ENCODE measurements around the gene KCNK5. TPM values are rescaled to one million over a fixed set of nuclear protein-coding genes. Genes with fewer than 3 reads are reported as not detected.

Gene KCNK5
- total and polyA plus RNA-seq, 4 donors, result 6.0 to 22.0 (median 16.1) TPM

DNA sequence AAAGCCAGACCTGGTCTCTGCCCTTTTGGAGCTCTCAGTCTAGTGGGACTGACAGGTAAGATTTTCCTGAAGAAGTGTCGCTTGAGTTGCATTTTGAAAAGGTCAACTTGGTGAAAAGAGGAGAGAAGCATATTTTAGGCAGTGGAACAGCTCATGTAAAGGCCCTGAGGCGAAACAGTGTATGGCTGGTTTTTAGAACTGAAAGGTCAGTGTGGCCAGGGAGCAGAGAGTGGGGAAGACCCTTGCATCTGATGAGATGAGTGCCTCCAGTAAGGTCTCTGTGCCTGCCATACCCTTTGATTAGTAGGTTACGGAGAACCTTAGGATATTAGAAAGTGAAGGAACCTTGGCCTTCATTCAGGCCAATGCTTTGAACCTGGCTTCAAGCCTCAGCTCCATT lies 58.4 kb downstream of the KCNK5 start:
- H3K27ac ChIP-seq (ENCODE audit: low read depth in 1 of 2, low read length in 1 of 2), result no peak overlapping the region
- ATAC-seq (ENCODE audit: insufficient read depth, low FRiP score) (no peak), DNase-seq (no peak)
- peaks cover 0 to 3% (median 0%) of the 10 kb centered on the region in 3 donors for H3K27me3 ChIP-seq (ENCODE audit: control insufficient read depth in 3 of 3, insufficient read depth in 3 of 3, low read length in 2 of 3)
- no peak overlapping the region for H3K9ac ChIP-seq (ENCODE audit: insufficient read depth in 1 of 2, low read length in 2 of 2)
- WGBS, 2 donors, result 95 to 96% methylated on average over 3 of the region's 3 CpGs
- no peaks in the 10 kb centered on the region for H3K36me3 ChIP-seq (ENCODE audit: control insufficient read depth in 4 of 4, insufficient read depth in 4 of 4, low read length in 4 of 4)
- H3K4me1 ChIP-seq (ENCODE audit: control insufficient read depth in 5 of 5, insufficient read depth in 5 of 5, low read length in 5 of 5), result peaks cover 0 to 8% (median 2%) of the 10 kb centered on the region in 5 donors
- H3K9me3 ChIP-seq (ENCODE audit: control insufficient read depth in 4 of 4, insufficient read depth in 3 of 4, low read length in 3 of 4), result peaks cover 0 to 6% (median 2%) of the 10 kb centered on the region in 4 donors
- TF ChIP-seq, protein P1, sequence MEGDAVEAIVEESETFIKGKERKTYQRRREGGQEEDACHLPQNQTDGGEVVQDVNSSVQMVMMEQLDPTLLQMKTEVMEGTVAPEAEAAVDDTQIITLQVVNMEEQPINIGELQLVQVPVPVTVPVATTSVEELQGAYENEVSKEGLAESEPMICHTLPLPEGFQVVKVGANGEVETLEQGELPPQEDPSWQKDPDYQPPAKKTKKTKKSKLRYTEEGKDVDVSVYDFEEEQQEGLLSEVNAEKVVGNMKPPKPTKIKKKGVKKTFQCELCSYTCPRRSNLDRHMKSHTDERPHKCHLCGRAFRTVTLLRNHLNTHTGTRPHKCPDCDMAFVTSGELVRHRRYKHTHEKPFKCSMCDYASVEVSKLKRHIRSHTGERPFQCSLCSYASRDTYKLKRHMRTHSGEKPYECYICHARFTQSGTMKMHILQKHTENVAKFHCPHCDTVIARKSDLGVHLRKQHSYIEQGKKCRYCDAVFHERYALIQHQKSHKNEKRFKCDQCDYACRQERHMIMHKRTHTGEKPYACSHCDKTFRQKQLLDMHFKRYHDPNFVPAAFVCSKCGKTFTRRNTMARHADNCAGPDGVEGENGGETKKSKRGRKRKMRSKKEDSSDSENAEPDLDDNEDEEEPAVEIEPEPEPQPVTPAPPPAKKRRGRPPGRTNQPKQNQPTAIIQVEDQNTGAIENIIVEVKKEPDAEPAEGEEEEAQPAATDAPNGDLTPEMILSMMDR (IDR thresholded peaks at IDR 0.05; ENCODE audit: control extremely low read depth, extremely low read depth), result no peak
- H3K4me3 ChIP-seq, result no peak overlapping the region

GRCh38 chr6:39170389-39170788 lies 58.9 kb downstream of the KCNK5 start:
- ATAC-seq (ENCODE audit: insufficient read depth, low FRiP score), result no peak
- Histone ChIP-seq H3K9me3 (ENCODE audit: control insufficient read depth in 4 of 4, insufficient read depth in 3 of 4, low read length in 3 of 4) (peaks cover 0 to 6% (median 2%) of the 10 kb centered on the region in 4 donors), H3K4me1 (ENCODE audit: control insufficient read depth in 5 of 5, insufficient read depth in 5 of 5, low read length in 5 of 5) (peaks cover 0 to 8% (median 2%) of the 10 kb centered on the region in 5 donors), H3K9ac (ENCODE audit: insufficient read depth in 1 of 2, low read length in 2 of 2) (no peak overlapping the region), H3K36me3 (ENCODE audit: control insufficient read depth in 4 of 4, insufficient read depth in 4 of 4, low read length in 4 of 4) (no peaks in the 10 kb centered on the region), H3K27me3 (ENCODE audit: control insufficient read depth in 3 of 3, insufficient read depth in 3 of 3, low read length in 2 of 3) (peaks cover 0 to 3% (median 0%) of the 10 kb centered on the region in 3 donors), H3K27ac (ENCODE audit: low read depth in 1 of 2, low read length in 1 of 2) (no peak overlapping the region), H3K4me3 (no peak overlapping the region)
- no peak for DNase-seq
- TF ChIP-seq, protein P1 (IDR thresholded peaks at IDR 0.05; ENCODE audit: control extremely low read depth, extremely low read depth), result no peak

DNA sequence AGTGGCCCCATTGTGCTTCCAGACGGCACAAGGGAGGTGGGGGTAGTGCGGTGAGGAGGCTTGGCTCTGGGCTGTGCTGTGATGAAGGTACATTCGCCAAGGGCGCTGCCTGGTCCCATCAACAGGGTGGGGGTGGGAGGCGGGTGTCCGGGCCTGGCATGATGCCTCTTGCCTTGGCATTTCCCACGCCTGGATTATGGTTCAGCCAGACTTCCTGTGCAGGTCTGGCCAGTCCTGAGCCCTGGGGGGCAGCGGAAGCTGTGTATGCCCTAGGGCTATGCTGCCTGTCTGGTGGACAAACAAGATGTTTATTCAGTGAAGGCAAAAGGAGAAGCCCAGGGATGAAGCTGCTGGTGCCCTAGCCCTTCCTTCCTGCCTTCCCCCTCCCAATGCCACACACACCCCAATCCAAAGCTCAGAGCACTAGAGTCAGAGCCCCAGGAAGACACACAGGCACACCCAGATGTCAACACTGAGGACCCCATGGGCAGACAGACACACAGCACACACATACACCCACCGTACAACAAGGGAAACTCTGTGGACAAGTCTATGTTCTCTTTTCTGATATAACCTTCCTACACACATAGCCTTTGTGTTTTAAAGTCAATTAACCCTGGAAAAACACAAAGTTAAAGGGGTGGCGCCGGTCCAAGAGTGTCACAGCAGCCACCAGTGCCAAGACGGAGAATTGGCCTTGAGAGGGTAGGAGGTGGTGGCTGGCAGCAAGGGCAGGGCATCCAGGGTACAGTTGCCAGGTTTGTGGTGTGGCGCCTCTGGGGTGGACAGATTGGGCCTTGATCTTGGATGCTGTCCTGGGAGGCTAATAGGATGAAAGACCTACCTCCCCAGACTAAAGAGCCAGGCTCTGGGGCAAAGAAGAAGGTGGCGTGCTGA lies 59.6 kb downstream of the KCNK5 start:
- peaks cover 0 to 8% (median 2%) of the 10 kb centered on the region in 5 donors for H3K4me1 ChIP-seq (ENCODE audit: control insufficient read depth in 5 of 5, insufficient read depth in 5 of 5, low read length in 5 of 5)
- TF ChIP-seq, protein P1 (IDR thresholded peaks at IDR 0.05; ENCODE audit: control extremely low read depth, extremely low read depth), result no peak
- DNase-seq (no peak), ATAC-seq (ENCODE audit: insufficient read depth, low FRiP score) (no peak)
- H3K36me3 ChIP-seq (ENCODE audit: control insufficient read depth in 4 of 4, insufficient read depth in 4 of 4, low read length in 4 of 4), result no peaks in the 10 kb centered on the region
- peaks cover 0 to 3% (median 0%) of the 10 kb centered on the region in 3 donors for H3K27me3 ChIP-seq (ENCODE audit: control insufficient read depth in 3 of 3, insufficient read depth in 3 of 3, low read length in 2 of 3)
- peaks cover 0 to 6% (median 2%) of the 10 kb centered on the region in 4 donors for H3K9me3 ChIP-seq (ENCODE audit: control insufficient read depth in 4 of 4, insufficient read depth in 3 of 4, low read length in 3 of 4)
- H3K9ac ChIP-seq (ENCODE audit: insufficient read depth in 1 of 2, low read length in 2 of 2), result no peak overlapping the region
- no peak overlapping the region for H3K27ac ChIP-seq (ENCODE audit: low read depth in 1 of 2, low read length in 1 of 2)
- WGBS, 2 donors, result 72 to 86% methylated on average over 14 of the region's 14 CpGs
- H3K4me3 ChIP-seq, result no peak overlapping the region
